Endodermal cell (in vitro differentiated cells): Measurements from ENCODE around the gene PECR. TPM values are rescaled to one million over a fixed set of nuclear protein-coding genes. Genes with fewer than 3 reads are reported as not detected.

Experiments
- DNase-seq: peaks from one replicate; pipeline ENCODE4 v3.0.0-alpha.2; 2017
- H3K27ac ChIP-seq: 2 replicates; pipeline ENCODE4 v1.5.1; 2013; ENCODE audit warnings: mild to moderate bottlenecking, low read depth, low read length, moderate library complexity
- H3K27me3 ChIP-seq: 2 replicates; pipeline ENCODE4 v1.6.1; 2013; ENCODE audit warnings: mild to moderate bottlenecking, low read length, moderate library complexity; ENCODE audit not compliant: insufficient read depth, control insufficient read depth, poor library complexity, severe bottlenecking
- H3K36me3 ChIP-seq: 2 replicates; pipeline ENCODE4 v1.7.0; 2013; ENCODE audit warnings: mild to moderate bottlenecking, low read length, moderate library complexity; ENCODE audit not compliant: control insufficient read depth, insufficient read depth
- H3K4me1 ChIP-seq: one replicate; pipeline ENCODE4 v1.7.0; 2013; ENCODE audit warnings: low read length; ENCODE audit not compliant: control insufficient read depth, insufficient read depth
- H3K4me3 ChIP-seq: 2 replicates; pipeline ENCODE4 v1.5.1; 2013; ENCODE audit warnings: mild to moderate bottlenecking, low read length, moderate library complexity
- H3K9ac ChIP-seq: 2 replicates; pipeline ENCODE4 v1.6.1; 2013; ENCODE audit warnings: mild to moderate bottlenecking, low read length, moderate library complexity; ENCODE audit not compliant: poor library complexity, severe bottlenecking; ENCODE audit errors: extremely low read depth
- H3K9me3 ChIP-seq: 2 replicates; pipeline ENCODE4 v1.6.1; 2013; ENCODE audit warnings: mild to moderate bottlenecking, low read length, moderate library complexity; ENCODE audit not compliant: control insufficient read depth
- H3K27ac Mint-ChIP-seq: 2 replicates; pipeline ENCODE4 v1.8.0; 2020; ENCODE audit warnings: mixed read lengths
- H3K27me3 Mint-ChIP-seq: 2 replicates; pipeline ENCODE4 v1.8.0; 2021; ENCODE audit warnings: mild to moderate bottlenecking, mixed read lengths; ENCODE audit not compliant: insufficient read depth
- H3K36me3 Mint-ChIP-seq: 2 replicates; pipeline ENCODE4 v1.8.0; 2020; ENCODE audit warnings: low read depth, mixed read lengths
- H3K4me1 Mint-ChIP-seq: 2 replicates; pipeline ENCODE4 v1.8.0; 2020; ENCODE audit warnings: mixed read lengths
- H3K4me3 Mint-ChIP-seq: 2 replicates; pipeline ENCODE4 v1.8.0; 2020; ENCODE audit warnings: mild to moderate bottlenecking, moderate library complexity, mixed read lengths
- H3K9me3 Mint-ChIP-seq: 2 replicates; pipeline ENCODE4 v1.8.0; 2020; ENCODE audit warnings: mild to moderate bottlenecking, mixed read lengths
- CTCF ChIP-seq: fragments of 200-600 bp; sonication (generic); conservative IDR thresholded peaks from 2 replicates; pipeline ENCODE4 v1.5.0; 2021; ENCODE audit warnings: antibody characterized with exemption, mild to moderate bottlenecking
- WGBS, 2 experiments: methylation state at CpG; one replicate each; pipeline versions ENCODE4 v1.1.5 to v1.1.7; 2013; ENCODE audit warnings: missing lambda C conversion rate in 2 of 2, mixed read lengths in 1 of 2; ENCODE audit not compliant: insufficient coverage in 1 of 2, insufficient read length in 1 of 2; 5-methylcytosine and 5-hydroxymethylcytosine counted together
- total RNA-seq, 2 donors: library from RNA; stranded (reverse); fragmentation: NEBNext Ultra II Directional in 1 of 2; extraction: Animal tissue kit (Norgen Biotek cat#: 25700) in 1 of 2; gene quantifications; 2 replicates in 1 of 2; 3 replicates in 1 of 2; pipeline ENCODE4 v1.2.1, GENCODE V29; 2021

PECR gene
- total RNA-seq, 2 donors from 2014 or later: 12.5 to 17.0 TPM

- Histone ChIP-seq H3K27ac (no peak overlapping the region), H3K4me3 (no peak overlapping the region), H3K9ac (no peak overlapping the region), H3K27me3 (no peaks in the 10 kb centered on the region), H3K4me1 (no peaks in the 10 kb centered on the region), H3K9me3 (no peaks in the 10 kb centered on the region), H3K36me3 (peaks cover 17% of the 10 kb centered on the region)
- DNase-seq: no peak
- no peak overlapping the region for H3K4me3 Mint-ChIP-seq
- peaks cover 3% of the 10 kb centered on the region for H3K9me3 Mint-ChIP-seq
- H3K27ac Mint-ChIP-seq: no peak overlapping the region
- peaks cover 3% of the 10 kb centered on the region for H3K4me1 Mint-ChIP-seq
- TF ChIP-seq CTCF: peak; percentile 47
- peaks cover 14% of the 10 kb centered on the region for H3K36me3 Mint-ChIP-seq
- 92 to 98% methylated on average over 4 to 5 of the region's 5 CpGs for WGBS, 2 experiments
- no peaks in the 10 kb centered on the region for H3K27me3 Mint-ChIP-seq
Measured at GRCh38 chr2:216059233-216059834, 22.3 kb downstream of the PECR start.

GRCh38 chr2:216057688-216058193 lies 23.9 kb downstream of the PECR start:
- no peak overlapping the region for H3K27ac Mint-ChIP-seq
- Histone ChIP-seq H3K27me3 (no peaks in the 10 kb centered on the region), H3K9me3 (peaks cover 1% of the 10 kb centered on the region), H3K36me3 (peaks cover 14% of the 10 kb centered on the region), H3K4me1 (no peaks in the 10 kb centered on the region), H3K27ac (no peak overlapping the region), H3K9ac (no peak overlapping the region), H3K4me3 (no peak overlapping the region)
- peaks cover 3% of the 10 kb centered on the region for H3K9me3 Mint-ChIP-seq
- H3K4me3 Mint-ChIP-seq: no peak overlapping the region
- peaks cover 3% of the 10 kb centered on the region for H3K4me1 Mint-ChIP-seq
- no peak for TF ChIP-seq CTCF
- WGBS, 2 experiments: 89 to 92% methylated on average over 4 to 7 of the region's 7 CpGs
- DNase-seq: no peak
- no peaks in the 10 kb centered on the region for H3K27me3 Mint-ChIP-seq
- peaks cover 14% of the 10 kb centered on the region for H3K36me3 Mint-ChIP-seq

- H3K4me1 ChIP-seq: no peaks in the 10 kb centered on the region
- Mint-ChIP-seq H3K36me3 (peaks cover 18% of the 10 kb centered on the region), H3K9me3 (peaks cover 8% of the 10 kb centered on the region), H3K27me3 (no peaks in the 10 kb centered on the region), H3K4me3 (no peak overlapping the region), H3K27ac (no peak overlapping the region), H3K4me1 (peaks cover 3% of the 10 kb centered on the region)
- H3K27me3 ChIP-seq: no peaks in the 10 kb centered on the region
- H3K9ac ChIP-seq: no peak overlapping the region
- no peak overlapping the region for H3K4me3 ChIP-seq
- DNase-seq: no peak
- peaks cover 13% of the 10 kb centered on the region for H3K36me3 ChIP-seq
- 88 to 97% methylated on average over 2 of the region's 3 CpGs for WGBS, 2 experiments
- no peak overlapping the region for H3K27ac ChIP-seq
- no peak for TF ChIP-seq CTCF
- peaks cover 6% of the 10 kb centered on the region for H3K9me3 ChIP-seq
Measured at GRCh38 chr2:216056739-216057138, 24.9 kb downstream of the PECR start.
